ENCODE results near the gene TMEM196.

The TMEM196 gene

GRCh38 chr7:19772841-19773760, at the start of gene TMEM196:
Gene TMEM196, minus strand, starts transcription at chr7:19773617. Its CDS starts 921 bp downstream, at chr7:19772696.
- no peak for FAIRE-seq
- no peak for DNase-seq (ENCODE audit: insufficient read length, low spot score)

GRCh38 chr7:19816128-19816527, 42.7 kb upstream of the TMEM196 start:
- no peak for FAIRE-seq

GRCh38 chr7:19815546-19815945, 42.1 kb upstream of the TMEM196 start:
- DNase-seq (ENCODE audit: insufficient read length, low spot score) (no peak), FAIRE-seq (no peak)

More at GRCh38 chr7:19816128-19816527, 42.7 kb upstream of the TMEM196 start:
- DNase-seq (ENCODE audit: insufficient read length, low spot score), result no peak

GRCh38 chr7:19814776-19815175, 41.4 kb upstream of the TMEM196 start:
- DNase-seq (ENCODE audit: insufficient read length, low spot score) (no peak), FAIRE-seq (no peak)

GRCh38 chr7:19811386-19811785, 38.0 kb upstream of the TMEM196 start:
- no peak for FAIRE-seq

GRCh38 chr7:19798986-19799385, 25.6 kb upstream of the TMEM196 start:
- no peak for FAIRE-seq
- no peak for DNase-seq (ENCODE audit: insufficient read length, low spot score)

More at GRCh38 chr7:19811386-19811785, 38.0 kb upstream of the TMEM196 start:
- DNase-seq (ENCODE audit: insufficient read length, low spot score), result no peak

GRCh38 chr7:19783541-19783940, 10.1 kb upstream of the TMEM196 start:
- FAIRE-seq (no peak), DNase-seq (ENCODE audit: insufficient read length, low spot score) (no peak)

- DNase-seq (ENCODE audit: insufficient read length, low spot score), result no peak
- FAIRE-seq, result no peak
Observed at GRCh38 chr7:19776981-19777380, 3.6 kb upstream of the TMEM196 start.

GRCh38 chr7:19775578-19775977, 2.2 kb upstream of the TMEM196 start:
- no peak for FAIRE-seq

GRCh38 chr7:19772306-19772705, 1.1 kb downstream of the TMEM196 start:
- DNase-seq (ENCODE audit: insufficient read length, low spot score), result no peak
- FAIRE-seq, result no peak

More at GRCh38 chr7:19775578-19775977, 2.2 kb upstream of the TMEM196 start:
- no peak for DNase-seq (ENCODE audit: insufficient read length, low spot score)

GRCh38 chr7:19762631-19763030, 10.8 kb downstream of the TMEM196 start:
- no peak for DNase-seq (ENCODE audit: insufficient read length, low spot score)
- no peak for FAIRE-seq

GRCh38 chr7:19754521-19755116, 18.8 kb downstream of the TMEM196 start:
- DNase-seq (ENCODE audit: insufficient read length, low spot score), result peak; percentile 1
- peak; percentile 88 for FAIRE-seq

GRCh38 chr7:19752020-19752419, 21.4 kb downstream of the TMEM196 start:
- DNase-seq (ENCODE audit: insufficient read length, low spot score) (no peak), FAIRE-seq (peak; percentile 37)

- FAIRE-seq (no peak), DNase-seq (ENCODE audit: insufficient read length, low spot score) (no peak)
Observed at GRCh38 chr7:19749658-19750057, 23.8 kb downstream of the TMEM196 start.

GRCh38 chr7:19747740-19748339, 25.6 kb downstream of the TMEM196 start:
- FAIRE-seq (peak; percentile 23), DNase-seq (ENCODE audit: insufficient read length, low spot score) (peak; percentile 10)

- no peak for FAIRE-seq
Observed at GRCh38 chr7:19744075-19744474, 29.3 kb downstream of the TMEM196 start.

GRCh38 chr7:19728716-19729115, 44.7 kb downstream of the TMEM196 start:
- FAIRE-seq, result no peak
- DNase-seq (ENCODE audit: insufficient read length, low spot score), result no peak

More at GRCh38 chr7:19744075-19744474, 29.3 kb downstream of the TMEM196 start:
- no peak for DNase-seq (ENCODE audit: insufficient read length, low spot score)

GRCh38 chr7:19725770-19726169, 47.6 kb downstream of the TMEM196 start:
- DNase-seq (ENCODE audit: insufficient read length, low spot score) (no peak), FAIRE-seq (no peak)

GRCh38 chr7:19715499-19715898, 57.9 kb downstream of the TMEM196 start:
- FAIRE-seq (no peak), DNase-seq (ENCODE audit: insufficient read length, low spot score) (no peak)

GRCh38 chr7:19713676-19714075, 59.7 kb downstream of the TMEM196 start:
- DNase-seq (ENCODE audit: insufficient read length, low spot score) (no peak), FAIRE-seq (peak; percentile 82)

GRCh38 chr7:19709249-19709578, 64.2 kb downstream of the TMEM196 start:
- DNase-seq (ENCODE audit: insufficient read length, low spot score), result no peak
- FAIRE-seq, result no peak

Data from GM19239 (cell line).